Activated T-cell treated with anti-CD3 and anti-CD28 coated beads, Interleukin-2, amount 50 U/mL, for 72 hours (primary cell): ENCODE measurements around the gene TTC9. TPM values are rescaled to one million over a fixed set of nuclear protein-coding genes. Genes with fewer than 3 reads are reported as not detected.

Experiments used
- ATAC-seq, 2 donors: fragments of 150-1000 bp; cut with Tn5 transposase; replicated peaks in 1 of 2; 2 replicates each; pipeline ENCODE4 v1.10.0; 2021; ENCODE audit warnings: moderate library complexity in 2 of 2, mild to moderate bottlenecking in 1 of 2
- DNase-seq, 2 donors: peaks; one replicate each; pipeline ENCODE4 v3.0.0; 2021 to 2022; ENCODE audit warnings: mixed read lengths in 1 of 2
- H3K27ac Mint-ChIP-seq: one replicate; pipeline ENCODE4 v1.8.0; 2022; ENCODE audit warnings: mild to moderate bottlenecking, moderate library complexity, mixed read lengths
- H3K27me3 Mint-ChIP-seq: one replicate; pipeline ENCODE4 v1.8.0; 2022; ENCODE audit warnings: low read depth, mixed read lengths
- H3K36me3 Mint-ChIP-seq, 2 donors: one replicate each; pipeline ENCODE4 v1.8.0; 2022; ENCODE audit warnings: mixed read lengths in 2 of 2, mild to moderate bottlenecking in 1 of 2; ENCODE audit not compliant: insufficient read depth in 2 of 2
- H3K4me1 Mint-ChIP-seq: one replicate; pipeline ENCODE4 v1.8.0; 2022; ENCODE audit warnings: low read depth, mixed read lengths
- H3K4me3 Mint-ChIP-seq, 2 donors: one replicate each; pipeline ENCODE4 v1.8.0; 2022; ENCODE audit warnings: mild to moderate bottlenecking in 2 of 2, mixed read lengths in 2 of 2, moderate library complexity in 2 of 2
- H3K9me3 Mint-ChIP-seq, 2 donors: one replicate each; pipeline ENCODE4 v1.8.0; 2022; ENCODE audit warnings: mixed read lengths in 2 of 2
- total RNA-seq, 2 donors: library from RNA; stranded (reverse); gene quantifications; one replicate each; pipeline ENCODE4 v1.2.3, GENCODE V29; 2022

The TTC9 gene
- total RNA-seq, 2 donors from 2014 or later, result 10.5 to 10.9 TPM

- Mint-ChIP-seq H3K9me3 (no peaks in the 10 kb centered on the region), H3K36me3 (peaks cover 0 to 12% of the 10 kb centered on the region in 2 donors), H3K27me3 (no peaks in the 10 kb centered on the region), H3K4me3 (no peak overlapping the region), H3K27ac (no peak overlapping the region), H3K4me1 (peaks cover 40% of the 10 kb centered on the region)
- ATAC-seq, result no peak
- no peak for DNase-seq
These were observed 24.6 kb downstream of the TTC9 start for GRCh38 chr14:70666361-70666686.

DNA sequence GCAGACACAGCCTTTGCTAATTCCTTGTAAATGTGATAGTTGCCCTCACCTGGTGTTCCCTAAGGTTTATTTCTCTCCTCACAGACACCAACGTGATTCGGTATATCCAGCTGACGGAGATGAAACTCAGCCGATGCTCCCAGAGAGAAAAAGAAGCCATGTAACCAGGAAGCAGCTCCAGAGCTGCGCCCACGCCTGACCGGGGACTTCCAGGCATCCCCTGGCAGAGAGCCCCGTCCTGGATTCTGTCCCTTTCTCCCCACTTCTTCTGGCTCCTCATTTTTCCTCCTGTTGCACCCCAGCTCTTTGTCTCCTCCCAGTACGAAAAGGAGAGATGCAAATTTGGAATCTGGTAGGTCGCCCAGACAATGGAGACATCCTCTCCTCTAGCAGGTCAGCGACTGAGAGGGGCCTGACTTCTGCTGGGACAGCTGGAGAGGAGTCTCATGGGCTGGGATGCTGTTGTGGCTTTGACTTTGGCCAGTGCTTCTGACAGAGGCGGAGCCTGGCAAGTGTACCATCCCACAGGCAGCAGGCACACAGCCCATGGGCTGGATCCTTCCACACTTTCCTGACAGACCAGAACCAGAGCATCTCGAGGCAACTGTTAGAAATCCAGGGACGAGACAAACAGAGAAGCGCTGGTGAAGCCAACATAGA, 29.4 kb downstream of the TTC9 start:
- peaks cover 6% of the 10 kb centered on the region for H3K4me1 Mint-ChIP-seq

DNA sequence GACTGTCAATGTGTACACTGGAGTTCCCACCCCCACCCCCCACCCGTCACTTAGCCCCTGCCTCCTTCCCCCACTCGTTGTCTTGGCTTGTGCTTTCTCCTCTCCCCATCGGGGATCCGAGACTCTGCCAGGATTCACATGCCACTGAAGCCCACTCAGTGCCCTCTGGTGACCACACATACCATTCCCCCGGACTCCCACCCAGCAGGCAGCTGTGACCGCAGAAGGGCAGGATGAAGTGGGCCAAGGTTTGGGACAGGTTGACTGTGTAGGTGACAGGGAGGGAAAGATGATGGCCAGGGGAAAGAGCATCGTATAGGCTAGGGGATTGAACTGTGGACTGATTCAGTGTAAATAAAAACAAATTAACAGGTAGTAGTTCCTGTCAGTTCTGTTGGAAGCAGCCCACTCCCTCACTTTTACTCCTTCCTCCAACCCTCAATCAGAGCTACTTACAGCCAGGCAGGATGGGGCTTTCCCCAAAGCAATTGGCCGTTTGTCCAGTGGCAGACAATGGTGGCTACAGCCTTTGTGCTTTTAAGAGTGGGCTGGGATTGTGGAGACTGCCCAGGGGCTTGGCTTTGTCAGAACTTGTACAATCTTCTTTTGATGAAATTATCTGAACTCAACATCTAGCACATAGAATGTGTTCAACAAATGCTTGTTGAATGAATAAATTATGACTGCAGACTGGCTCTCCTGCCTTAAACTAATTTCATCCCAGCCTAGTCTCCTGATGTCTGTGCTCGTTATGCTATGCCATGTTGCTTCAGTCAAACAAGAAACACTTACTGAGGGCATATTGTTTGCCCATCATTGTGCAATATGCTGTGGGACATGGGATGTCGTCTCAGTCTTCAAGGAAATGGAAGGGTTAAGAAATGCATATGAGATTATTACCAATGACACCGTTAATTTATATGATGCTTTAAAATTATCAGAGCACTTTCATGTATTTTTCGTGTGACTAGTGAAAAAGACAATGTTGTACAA, 30.2 kb downstream of the TTC9 start:
- no peaks in the 10 kb centered on the region for H3K27me3 Mint-ChIP-seq
- no peak for ATAC-seq
- no peaks in the 10 kb centered on the region for H3K9me3 Mint-ChIP-seq
- DNase-seq, result no peak
- no peak overlapping the region for H3K4me3 Mint-ChIP-seq
- no peaks in the 10 kb centered on the region for H3K4me1 Mint-ChIP-seq
- no peak overlapping the region for H3K27ac Mint-ChIP-seq
- H3K36me3 Mint-ChIP-seq, result peaks cover 4 to 13% of the 10 kb centered on the region in 2 donors

More for the DNA sequence above, 29.4 kb downstream of the TTC9 start:
- H3K27me3 Mint-ChIP-seq, result no peaks in the 10 kb centered on the region
- H3K9me3 Mint-ChIP-seq, result no peaks in the 10 kb centered on the region
- H3K36me3 Mint-ChIP-seq, result peaks cover 4 to 13% of the 10 kb centered on the region in 2 donors
- DNase-seq (no peak), ATAC-seq (no peak)
- H3K4me3 Mint-ChIP-seq, result no peak overlapping the region
- no peak overlapping the region for H3K27ac Mint-ChIP-seq

DNA sequence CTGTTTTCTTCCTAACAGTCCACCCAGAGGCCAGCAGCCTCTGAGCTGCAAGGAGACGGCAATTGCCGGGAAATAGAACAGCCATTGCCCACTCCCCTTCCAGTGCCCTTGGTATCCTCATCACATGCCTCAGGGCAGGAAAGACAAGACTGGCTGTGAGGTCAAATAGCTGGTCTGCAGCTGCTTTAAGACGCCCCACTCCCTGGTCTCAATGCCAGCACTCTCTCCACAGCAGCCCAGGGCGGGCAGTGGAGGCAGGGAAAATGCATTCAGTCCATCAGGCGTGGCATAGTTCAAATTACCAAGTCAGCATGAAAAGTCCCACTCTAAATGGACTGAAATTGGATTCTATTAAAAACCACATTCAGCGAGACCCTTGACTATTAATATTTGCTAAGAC, 35.6 kb downstream of the TTC9 start:
- Mint-ChIP-seq H3K4me3 (no peak overlapping the region), H3K27ac (no peak overlapping the region), H3K27me3 (no peaks in the 10 kb centered on the region), H3K9me3 (no peaks in the 10 kb centered on the region), H3K4me1 (no peaks in the 10 kb centered on the region), H3K36me3 (peaks cover 4% of the 10 kb centered on the region in 2 donors)
- ATAC-seq (no peak), DNase-seq (no peak)

GRCh38 chr14:70680748-70681147, 39.0 kb downstream of the TTC9 start:
- H3K36me3 Mint-ChIP-seq, result peaks cover under 1% of the 10 kb centered on the region in 2 donors
- ATAC-seq, result no peak
- no peak overlapping the region for H3K27ac Mint-ChIP-seq
- H3K9me3 Mint-ChIP-seq, result no peaks in the 10 kb centered on the region
- no peak overlapping the region for H3K4me3 Mint-ChIP-seq
- no peaks in the 10 kb centered on the region for H3K27me3 Mint-ChIP-seq
- no peak for DNase-seq
- no peaks in the 10 kb centered on the region for H3K4me1 Mint-ChIP-seq

- Mint-ChIP-seq H3K9me3 (no peaks in the 10 kb centered on the region), H3K36me3 (no peaks in the 10 kb centered on the region), H3K27ac (no peak overlapping the region), H3K27me3 (no peaks in the 10 kb centered on the region), H3K4me1 (no peaks in the 10 kb centered on the region), H3K4me3 (no peak overlapping the region)
- no peak for DNase-seq
- ATAC-seq, result no peak
These were observed 42.3 kb downstream of the TTC9 start for GRCh38 chr14:70683983-70684382.

DNA sequence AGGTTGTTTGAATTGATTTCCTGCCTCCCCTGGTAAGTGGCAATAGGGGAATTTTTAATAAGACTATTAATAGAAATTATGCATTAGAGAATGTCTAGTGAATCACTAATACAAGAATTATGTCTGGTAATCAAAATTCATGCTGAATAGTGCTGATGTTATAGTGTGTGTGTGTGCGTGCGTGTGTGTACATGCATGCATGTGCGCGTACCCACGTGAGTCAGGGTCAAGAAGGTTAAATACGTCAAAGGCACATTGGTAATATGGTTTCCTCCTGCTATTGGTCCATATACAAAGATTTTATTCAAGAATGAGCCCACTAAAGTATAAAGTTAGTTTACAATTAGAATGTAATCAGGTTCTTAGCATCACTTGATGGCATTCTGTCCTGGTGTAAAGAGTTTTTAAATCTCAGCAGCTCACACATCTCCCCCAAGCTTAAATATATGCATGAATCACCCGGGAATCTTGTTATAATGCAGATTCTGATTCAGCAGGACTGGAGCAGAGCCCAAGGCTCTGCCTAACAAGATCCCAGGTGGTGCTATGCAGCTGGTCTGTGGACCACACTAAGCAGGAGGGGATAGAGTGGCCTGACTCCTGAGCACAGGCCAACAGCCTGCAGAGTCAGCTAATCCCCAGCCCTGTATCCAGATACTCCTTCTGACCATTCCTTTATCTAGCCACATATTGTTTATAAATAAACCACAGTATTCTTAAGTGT, 43.9 kb downstream of the TTC9 start:
- Mint-ChIP-seq H3K36me3 (no peaks in the 10 kb centered on the region), H3K27me3 (no peaks in the 10 kb centered on the region), H3K9me3 (no peaks in the 10 kb centered on the region), H3K4me1 (no peaks in the 10 kb centered on the region), H3K4me3 (no peak overlapping the region), H3K27ac (no peak overlapping the region)
- no peak for DNase-seq
- no peak for ATAC-seq

GRCh38 chr14:70692210-70692609, 50.5 kb downstream of the TTC9 start:
- ATAC-seq, result no peak
- Mint-ChIP-seq H3K27me3 (no peaks in the 10 kb centered on the region), H3K36me3 (no peaks in the 10 kb centered on the region), H3K9me3 (no peaks in the 10 kb centered on the region), H3K4me3 (no peak overlapping the region), H3K27ac (no peak overlapping the region), H3K4me1 (no peaks in the 10 kb centered on the region)
- no peak for DNase-seq

- Mint-ChIP-seq H3K4me1 (no peaks in the 10 kb centered on the region), H3K27me3 (no peaks in the 10 kb centered on the region), H3K27ac (no peak overlapping the region), H3K36me3 (no peaks in the 10 kb centered on the region), H3K4me3 (no peak overlapping the region), H3K9me3 (no peaks in the 10 kb centered on the region)
- no peak for DNase-seq
- no peak for ATAC-seq
These were observed 54.3 kb downstream of the TTC9 start for GRCh38 chr14:70696026-70696425.

DNA sequence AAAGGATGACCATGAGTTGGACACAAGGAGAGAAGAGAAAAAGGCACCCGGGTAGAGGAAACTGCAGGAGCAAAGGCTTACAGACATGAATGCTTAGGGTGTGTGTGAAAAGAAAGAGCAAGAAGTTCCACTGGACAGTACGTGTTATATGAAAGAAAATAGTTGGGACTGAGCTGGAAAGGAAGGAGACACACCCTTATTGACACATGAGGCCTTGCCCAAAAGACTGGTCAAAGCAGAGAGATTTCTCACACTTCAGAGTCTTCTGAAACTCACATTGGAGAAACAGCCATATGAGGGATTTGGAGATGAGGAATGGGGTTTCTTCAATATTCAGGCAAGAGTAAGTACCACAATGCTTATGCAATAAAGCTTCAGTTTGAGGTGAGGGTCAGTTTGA, 56.0 kb downstream of the TTC9 start:
- Mint-ChIP-seq H3K27ac (no peak overlapping the region), H3K4me1 (no peaks in the 10 kb centered on the region), H3K9me3 (no peaks in the 10 kb centered on the region), H3K4me3 (no peak overlapping the region), H3K36me3 (no peaks in the 10 kb centered on the region), H3K27me3 (no peaks in the 10 kb centered on the region)
- no peak for DNase-seq
- ATAC-seq, result no peak

- Mint-ChIP-seq H3K4me3 (no peak overlapping the region), H3K9me3 (no peaks in the 10 kb centered on the region), H3K27ac (no peak overlapping the region), H3K4me1 (no peaks in the 10 kb centered on the region), H3K27me3 (no peaks in the 10 kb centered on the region), H3K36me3 (no peaks in the 10 kb centered on the region)
- ATAC-seq (no peak), DNase-seq (no peak)
These were observed 56.6 kb downstream of the TTC9 start for GRCh38 chr14:70698288-70698687.

GRCh38 chr14:70699646-70700045, 57.9 kb downstream of the TTC9 start:
- Mint-ChIP-seq H3K4me1 (no peaks in the 10 kb centered on the region), H3K27me3 (no peaks in the 10 kb centered on the region), H3K36me3 (no peaks in the 10 kb centered on the region), H3K27ac (no peak overlapping the region), H3K4me3 (no peak overlapping the region), H3K9me3 (no peaks in the 10 kb centered on the region)
- DNase-seq (no peak), ATAC-seq (no peak)

DNA sequence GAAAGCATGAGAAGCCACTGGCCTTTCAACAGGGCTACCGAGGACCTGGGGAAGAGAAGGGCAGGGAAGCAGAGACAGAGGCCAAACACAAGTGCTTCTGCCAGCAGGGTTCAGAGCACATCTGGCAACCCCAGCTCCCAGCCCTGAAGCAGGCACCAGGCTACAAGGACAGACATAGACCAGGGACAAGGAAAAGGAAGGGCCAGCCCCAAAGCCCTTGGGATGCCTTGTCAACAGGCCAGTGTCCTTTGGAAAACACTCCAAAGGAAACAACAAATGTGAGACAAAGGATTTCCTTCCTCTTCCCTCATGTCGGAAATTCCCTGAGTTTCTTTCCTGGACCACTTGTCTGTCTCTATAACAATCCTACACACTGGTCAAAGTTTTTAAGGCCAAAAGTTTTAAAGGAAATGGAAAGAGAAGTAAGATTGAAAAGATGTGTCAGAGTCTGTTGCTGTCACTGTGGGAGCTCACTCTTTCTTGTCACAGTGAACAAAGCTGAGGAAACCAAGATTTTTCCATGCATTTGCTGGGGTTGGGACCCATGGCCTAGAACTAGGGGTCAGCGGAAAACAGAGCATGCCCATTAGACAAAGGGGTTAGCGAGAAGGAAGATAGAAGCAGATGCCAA, 59.4 kb downstream of the TTC9 start:
- DNase-seq (no peak), ATAC-seq (no peak)
- Mint-ChIP-seq H3K9me3 (no peaks in the 10 kb centered on the region), H3K27me3 (no peaks in the 10 kb centered on the region), H3K4me3 (no peak overlapping the region), H3K4me1 (no peaks in the 10 kb centered on the region), H3K36me3 (no peaks in the 10 kb centered on the region), H3K27ac (no peak overlapping the region)
